ENCODE results near the gene PIP5KL1.

DNA sequence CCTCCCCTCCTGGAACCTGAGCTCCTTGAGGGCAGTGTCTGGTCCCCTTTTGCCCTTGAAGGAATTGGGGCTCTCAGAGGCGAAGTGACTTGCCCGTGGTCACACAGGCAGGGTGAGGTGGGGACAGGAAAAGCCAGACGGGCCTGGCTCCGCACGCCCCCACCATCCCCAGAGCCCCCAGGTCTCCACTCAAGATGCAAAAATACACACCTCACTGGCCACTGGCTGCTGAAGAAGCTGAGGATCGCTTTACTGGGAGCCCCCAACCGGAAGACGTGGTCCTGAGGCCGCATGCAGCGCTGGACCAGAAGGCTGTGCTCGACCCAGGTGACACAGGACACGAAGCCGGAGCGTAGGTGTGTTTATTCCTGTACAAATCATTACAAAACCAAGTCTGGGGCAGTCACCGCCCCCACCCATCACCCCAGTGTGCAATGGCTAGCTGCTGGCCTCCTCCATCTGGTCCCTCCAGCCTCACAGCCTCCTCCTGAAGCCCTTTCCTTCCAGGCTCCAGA is 45.5 kb downstream of the PIP5KL1 start:
- TF ChIP-seq ZNF565 (CRISPR knock-in tag; conservative IDR thresholded peaks at IDR 0.05; ENCODE audit: low read depth) (no peak), TOX (CRISPR knock-in tag; IDR thresholded peaks at IDR 0.05; ENCODE audit: borderline replicate concordance) (no peak), ZFP30 (CRISPR knock-in tag; IDR thresholded peaks at IDR 0.05) (no peak), OSR1 (CRISPR knock-in tag; IDR thresholded peaks at IDR 0.05) (no peak), RARB (CRISPR knock-in tag; IDR thresholded peaks at IDR 0.05) (no peak), ESRRG (CRISPR knock-in tag; IDR thresholded peaks at IDR 0.05) (no peak), GLIS3 (CRISPR knock-in tag; IDR thresholded peaks at IDR 0.05) (no peak), TCF4 (CRISPR knock-in tag; IDR thresholded peaks at IDR 0.05; ENCODE audit: borderline replicate concordance) (no peak), ARNTL (CRISPR knock-in tag; IDR thresholded peaks at IDR 0.05; ENCODE audit: borderline replicate concordance, low read depth) (no peak), ZFP3 (CRISPR knock-in tag; IDR thresholded peaks at IDR 0.05) (no peak)
- TF ChIP-seq, protein P1, sequence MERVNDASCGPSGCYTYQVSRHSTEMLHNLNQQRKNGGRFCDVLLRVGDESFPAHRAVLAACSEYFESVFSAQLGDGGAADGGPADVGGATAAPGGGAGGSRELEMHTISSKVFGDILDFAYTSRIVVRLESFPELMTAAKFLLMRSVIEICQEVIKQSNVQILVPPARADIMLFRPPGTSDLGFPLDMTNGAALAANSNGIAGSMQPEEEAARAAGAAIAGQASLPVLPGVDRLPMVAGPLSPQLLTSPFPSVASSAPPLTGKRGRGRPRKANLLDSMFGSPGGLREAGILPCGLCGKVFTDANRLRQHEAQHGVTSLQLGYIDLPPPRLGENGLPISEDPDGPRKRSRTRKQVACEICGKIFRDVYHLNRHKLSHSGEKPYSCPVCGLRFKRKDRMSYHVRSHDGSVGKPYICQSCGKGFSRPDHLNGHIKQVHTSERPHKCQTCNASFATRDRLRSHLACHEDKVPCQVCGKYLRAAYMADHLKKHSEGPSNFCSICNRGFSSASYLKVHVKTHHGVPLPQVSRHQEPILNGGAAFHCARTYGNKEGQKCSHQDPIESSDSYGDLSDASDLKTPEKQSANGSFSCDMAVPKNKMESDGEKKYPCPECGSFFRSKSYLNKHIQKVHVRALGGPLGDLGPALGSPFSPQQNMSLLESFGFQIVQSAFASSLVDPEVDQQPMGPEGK (CRISPR knock-in tag; IDR thresholded peaks at IDR 0.05; ENCODE audit: borderline replicate concordance), result no peak
- TF ChIP-seq, protein P2, sequence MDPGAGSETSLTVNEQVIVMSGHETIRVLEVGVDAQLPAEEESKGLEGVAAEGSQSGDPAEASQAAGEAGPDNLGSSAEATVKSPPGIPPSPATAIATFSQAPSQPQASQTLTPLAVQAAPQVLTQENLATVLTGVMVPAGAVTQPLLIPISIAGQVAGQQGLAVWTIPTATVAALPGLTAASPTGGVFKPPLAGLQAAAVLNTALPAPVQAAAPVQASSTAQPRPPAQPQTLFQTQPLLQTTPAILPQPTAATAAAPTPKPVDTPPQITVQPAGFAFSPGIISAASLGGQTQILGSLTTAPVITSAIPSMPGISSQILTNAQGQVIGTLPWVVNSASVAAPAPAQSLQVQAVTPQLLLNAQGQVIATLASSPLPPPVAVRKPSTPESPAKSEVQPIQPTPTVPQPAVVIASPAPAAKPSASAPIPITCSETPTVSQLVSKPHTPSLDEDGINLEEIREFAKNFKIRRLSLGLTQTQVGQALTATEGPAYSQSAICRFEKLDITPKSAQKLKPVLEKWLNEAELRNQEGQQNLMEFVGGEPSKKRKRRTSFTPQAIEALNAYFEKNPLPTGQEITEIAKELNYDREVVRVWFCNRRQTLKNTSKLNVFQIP (CRISPR knock-in tag; IDR thresholded peaks at IDR 0.05; ENCODE audit: borderline replicate concordance, low read depth), result no peak

Measured in SK-N-SH treated with all-trans-retinoic acid at 6 μM for 48 hours (cell line).